Measurements from ENCODE around the gene RAB3B.
"Not testable (repeated sequence)": the region's sequence is repeated elsewhere in the genome, so short reads cannot be mapped to it uniquely, and the experiment has no call there.

RAB3B gene

GRCh38 chr1:51922040-51922439 lies 68.5 kb downstream of the RAB3B start:
- no peak for DNase-seq

GRCh38 chr1:51920130-51920529 lies 70.4 kb downstream of the RAB3B start:
- no peak for DNase-seq

GRCh38 chr1:51919684-51920083 lies 70.8 kb downstream of the RAB3B start:
- no peak for DNase-seq

- no peak for DNase-seq
Measured at GRCh38 chr1:51916587-51917405, 73.7 kb downstream of the RAB3B start.

GRCh38 chr1:51915951-51916350 lies 74.5 kb downstream of the RAB3B start:
- no peak for DNase-seq

- DNase-seq = no peak
Measured at GRCh38 chr1:51912881-51913280, 77.6 kb downstream of the RAB3B start.

GRCh38 chr1:51910221-51911000 lies 80.1 kb downstream of the RAB3B start:
- DNase-seq = no peak

GRCh38 chr1:51908499-51908898 lies 82.0 kb downstream of the RAB3B start:
- no peak for DNase-seq

- no peak for DNase-seq
Measured at GRCh38 chr1:51907079-51907702, 83.3 kb downstream of the RAB3B start.

GRCh38 chr1:51906306-51907078 lies 84.0 kb downstream of the RAB3B start:
- peak in 12 of 58 donors; percentile 1 to 62 (median 11) for DNase-seq

- DNase-seq = no peak
Measured at GRCh38 chr1:51902456-51902855, 88.0 kb downstream of the RAB3B start.

GRCh38 chr1:51901151-51901550 lies 89.3 kb downstream of the RAB3B start:
- no peak for DNase-seq

- no peak for DNase-seq
Measured at GRCh38 chr1:51899022-51899421, 91.5 kb downstream of the RAB3B start.

- DNase-seq = no peak
Measured at GRCh38 chr1:51898090-51898734, 92.3 kb downstream of the RAB3B start.

GRCh38 chr1:51897699-51898031 lies 92.8 kb downstream of the RAB3B start:
- DNase-seq = no peak

GRCh38 chr1:51894748-51895147 lies 95.8 kb downstream of the RAB3B start:
- DNase-seq = not testable (repeated sequence)

GRCh38 chr1:51878616-51879336 lies 111.7 kb downstream of the RAB3B start, which contains the start of gene NRDC:
Gene NRDC (minus strand): TSS chr1:51878727. CDS start chr1:51878615, 112 bp downstream.
- DNase-seq = peak; percentile 84 to 100 (median 99)

- peak in 7 of 58 donors; percentile 36 to 58 (median 48) for DNase-seq
Measured at GRCh38 chr1:51878308-51878615, 112.2 kb downstream of the RAB3B start.

GRCh38 chr1:51877434-51878307 lies 112.8 kb downstream of the RAB3B start:
- peak in 20 of 58 donors; percentile 7 to 50 (median 26) for DNase-seq
